Measurements from ENCODE around the gene CRACDL. TPM values are rescaled to one million over a fixed set of nuclear protein-coding genes. Genes with fewer than 3 reads are reported as not detected.

The CRACDL gene
- total and polyA plus RNA-seq, 2 experiments from 2014 or later = 0.06 to 0.32 TPM

DNA sequence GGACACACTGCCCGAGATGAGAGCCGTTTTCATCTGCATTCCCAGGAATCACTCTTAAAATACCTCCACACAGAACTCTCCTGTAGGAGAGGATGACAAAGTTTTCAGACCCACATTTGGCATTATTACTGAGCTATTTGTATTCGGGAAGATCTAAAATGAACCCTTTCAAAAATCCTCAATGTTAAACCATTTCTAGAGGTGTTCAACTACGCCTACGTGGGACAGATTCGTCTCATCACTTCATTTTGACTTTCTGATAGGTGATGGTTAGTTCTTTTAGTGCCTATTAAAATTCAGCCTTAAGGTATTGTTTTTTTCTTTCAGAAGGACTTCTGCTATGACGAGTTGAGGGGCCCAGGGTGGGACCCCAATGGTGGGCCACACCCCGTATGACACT is 133.7 kb downstream of the CRACDL start:
- H3K9me3 ChIP-seq (ENCODE audit: low read depth) = no peaks in the 10 kb centered on the region
- no peaks in the 10 kb centered on the region for H3K36me3 ChIP-seq
- H3K4me1 ChIP-seq (ENCODE audit: low read depth) = no peaks in the 10 kb centered on the region
- H3K27ac ChIP-seq = no peak overlapping the region
- H3K27me3 ChIP-seq = no peaks in the 10 kb centered on the region
- no peak for DNase-seq (ENCODE audit: low read depth in 1 of 2, low spot score in 1 of 2)
- no peak overlapping the region for H3K4me3 ChIP-seq
- TF ChIP-seq, protein P1, sequence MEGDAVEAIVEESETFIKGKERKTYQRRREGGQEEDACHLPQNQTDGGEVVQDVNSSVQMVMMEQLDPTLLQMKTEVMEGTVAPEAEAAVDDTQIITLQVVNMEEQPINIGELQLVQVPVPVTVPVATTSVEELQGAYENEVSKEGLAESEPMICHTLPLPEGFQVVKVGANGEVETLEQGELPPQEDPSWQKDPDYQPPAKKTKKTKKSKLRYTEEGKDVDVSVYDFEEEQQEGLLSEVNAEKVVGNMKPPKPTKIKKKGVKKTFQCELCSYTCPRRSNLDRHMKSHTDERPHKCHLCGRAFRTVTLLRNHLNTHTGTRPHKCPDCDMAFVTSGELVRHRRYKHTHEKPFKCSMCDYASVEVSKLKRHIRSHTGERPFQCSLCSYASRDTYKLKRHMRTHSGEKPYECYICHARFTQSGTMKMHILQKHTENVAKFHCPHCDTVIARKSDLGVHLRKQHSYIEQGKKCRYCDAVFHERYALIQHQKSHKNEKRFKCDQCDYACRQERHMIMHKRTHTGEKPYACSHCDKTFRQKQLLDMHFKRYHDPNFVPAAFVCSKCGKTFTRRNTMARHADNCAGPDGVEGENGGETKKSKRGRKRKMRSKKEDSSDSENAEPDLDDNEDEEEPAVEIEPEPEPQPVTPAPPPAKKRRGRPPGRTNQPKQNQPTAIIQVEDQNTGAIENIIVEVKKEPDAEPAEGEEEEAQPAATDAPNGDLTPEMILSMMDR (IDR thresholded peaks at IDR 0.05; ENCODE audit: low read depth, low read length) = no peak

DNA sequence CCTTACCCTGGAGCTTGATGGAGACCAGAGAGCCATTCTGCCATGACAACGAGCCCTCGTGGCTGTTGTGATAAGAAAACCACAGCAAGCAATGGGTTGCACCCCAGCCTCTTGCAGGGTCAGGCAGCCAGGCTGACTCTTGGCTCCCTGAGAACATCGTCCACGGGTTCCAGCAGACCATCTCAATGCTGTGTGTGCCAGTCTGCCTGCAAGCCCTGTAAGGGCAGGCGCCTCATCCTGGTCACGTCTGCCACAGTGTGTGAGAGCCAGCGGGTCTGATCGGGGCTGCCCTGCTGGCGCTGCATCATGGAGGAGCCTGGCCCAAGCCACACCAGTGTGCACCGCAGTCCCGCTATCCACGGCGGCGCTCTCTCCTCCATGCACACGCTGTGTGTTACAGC is 134.1 kb downstream of the CRACDL start:
- Histone ChIP-seq H3K36me3 (no peaks in the 10 kb centered on the region), H3K9me3 (ENCODE audit: low read depth) (no peaks in the 10 kb centered on the region), H3K4me1 (ENCODE audit: low read depth) (no peaks in the 10 kb centered on the region), H3K27me3 (no peaks in the 10 kb centered on the region), H3K4me3 (no peak overlapping the region), H3K27ac (no peak overlapping the region)
- TF ChIP-seq, protein P1 (IDR thresholded peaks at IDR 0.05; ENCODE audit: low read depth, low read length) = no peak
- no peak for DNase-seq (ENCODE audit: low read depth in 1 of 2, low spot score in 1 of 2)

DNA sequence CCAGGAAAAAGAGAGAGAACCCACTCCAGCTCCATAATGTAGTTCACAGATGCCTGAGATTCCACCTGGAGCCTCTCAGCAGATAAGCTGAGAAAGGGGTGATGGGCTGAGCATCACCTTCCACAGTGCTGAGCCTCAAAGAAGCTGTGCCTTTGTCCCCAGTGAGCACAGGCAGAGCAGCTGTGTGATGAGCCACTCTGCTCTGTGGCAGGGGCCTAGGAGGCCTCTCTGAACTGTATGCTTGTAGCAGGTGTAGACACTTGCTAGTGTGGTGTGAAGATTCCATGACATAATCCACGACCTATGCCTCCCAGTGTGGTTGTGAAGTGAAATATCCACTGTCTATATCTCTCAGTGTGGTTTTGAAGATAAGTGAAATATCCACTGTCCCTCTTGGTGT is 134.7 kb downstream of the CRACDL start:
- TF ChIP-seq, protein P1 (IDR thresholded peaks at IDR 0.05; ENCODE audit: low read depth, low read length) = no peak
- Histone ChIP-seq H3K4me1 (ENCODE audit: low read depth) (no peaks in the 10 kb centered on the region), H3K36me3 (no peaks in the 10 kb centered on the region), H3K27me3 (no peaks in the 10 kb centered on the region), H3K9me3 (ENCODE audit: low read depth) (no peaks in the 10 kb centered on the region), H3K27ac (no peak overlapping the region), H3K4me3 (no peak overlapping the region)
- no peak for DNase-seq (ENCODE audit: low read depth in 1 of 2, low spot score in 1 of 2)

DNA sequence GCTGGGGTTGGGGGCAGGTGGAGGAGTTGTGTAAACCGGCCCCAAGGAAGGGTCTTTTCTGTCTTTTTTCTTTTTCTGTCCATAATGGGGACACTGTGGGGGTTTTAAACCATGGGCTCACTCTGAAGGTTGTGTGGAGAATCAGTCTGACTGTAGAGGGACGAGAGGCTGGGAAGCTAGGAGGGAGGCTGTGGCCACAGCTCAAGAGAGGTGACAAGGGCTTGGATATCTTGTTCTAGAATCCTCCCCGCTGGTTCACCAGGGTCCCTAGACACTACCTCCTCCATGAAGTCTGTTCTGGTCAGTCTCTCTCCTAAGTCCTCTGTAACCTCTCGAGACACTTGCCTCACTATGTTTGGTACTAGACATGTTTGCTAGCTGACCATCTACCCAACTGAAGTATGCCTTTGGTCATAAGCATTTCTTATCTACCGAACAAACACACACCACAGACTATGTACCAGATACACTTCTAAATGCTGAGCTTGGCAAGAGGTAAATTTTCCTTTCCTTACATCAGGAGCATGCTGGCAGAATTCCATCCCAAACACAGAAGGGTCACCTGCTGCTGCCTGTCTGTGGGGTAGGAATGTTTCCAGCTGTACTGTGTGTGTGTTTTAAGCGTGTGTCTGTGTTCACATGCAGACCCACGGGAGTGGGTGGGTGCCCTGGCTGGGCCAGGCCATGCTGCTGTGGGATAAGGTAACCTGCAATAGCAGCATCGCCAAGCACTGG is 135.5 kb downstream of the CRACDL start:
- DNase-seq (ENCODE audit: low read depth in 1 of 2, low spot score in 1 of 2) = no peak
- Histone ChIP-seq H3K36me3 (no peaks in the 10 kb centered on the region), H3K4me1 (ENCODE audit: low read depth) (no peaks in the 10 kb centered on the region), H3K27ac (no peak overlapping the region), H3K9me3 (ENCODE audit: low read depth) (no peaks in the 10 kb centered on the region), H3K27me3 (no peaks in the 10 kb centered on the region), H3K4me3 (no peak overlapping the region)
- TF ChIP-seq, protein P1 (IDR thresholded peaks at IDR 0.05; ENCODE audit: low read depth, low read length) = no peak

DNA sequence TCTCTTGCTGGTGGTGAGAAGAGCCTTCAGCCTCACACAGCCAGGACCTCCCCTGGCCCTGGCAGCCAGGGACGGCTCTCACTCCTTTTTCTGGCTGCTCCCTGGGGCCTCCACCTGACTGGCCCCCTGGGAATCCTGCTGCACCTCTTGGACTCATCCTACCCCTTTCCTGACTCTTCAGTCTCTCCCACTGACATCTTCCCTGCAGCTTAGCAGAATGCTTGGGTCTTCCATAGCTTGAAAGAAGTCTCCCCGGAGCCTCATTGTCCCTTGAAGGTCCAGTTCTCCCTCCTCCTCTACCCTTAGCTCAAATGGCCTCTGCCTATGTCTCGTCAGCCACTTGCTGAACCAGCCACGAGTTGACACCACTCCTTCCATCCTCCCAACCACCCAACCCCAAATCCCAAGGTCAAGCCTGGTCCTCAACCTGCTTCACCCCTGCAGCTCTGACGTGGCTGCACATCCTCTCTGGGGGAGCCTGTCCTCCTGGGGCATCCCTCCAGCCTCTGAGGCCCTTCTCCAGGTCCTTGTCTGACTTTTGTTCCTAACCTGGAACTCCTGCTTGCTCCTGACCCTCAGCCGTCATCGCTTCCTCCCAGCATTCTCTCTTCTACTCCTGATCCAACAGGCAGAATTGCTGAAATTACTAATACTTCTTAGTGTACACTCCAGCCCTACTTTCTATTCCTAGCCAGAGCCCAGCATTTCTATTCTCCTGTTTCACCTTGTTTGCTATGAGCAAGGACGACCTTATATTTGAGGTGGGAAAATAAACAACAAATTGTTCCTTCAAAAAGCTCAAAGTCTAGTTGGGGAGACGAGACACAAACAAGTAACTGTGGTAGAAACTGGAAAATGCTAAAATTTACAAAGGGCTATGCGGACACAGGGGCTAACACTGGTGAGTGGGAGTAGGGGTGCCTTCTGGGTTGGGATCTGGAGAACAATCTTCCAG is 136.4 kb downstream of the CRACDL start:
- H3K27me3 ChIP-seq = no peaks in the 10 kb centered on the region
- no peak for DNase-seq (ENCODE audit: low read depth in 1 of 2, low spot score in 1 of 2)
- no peak overlapping the region for H3K4me3 ChIP-seq
- TF ChIP-seq, protein P1 (IDR thresholded peaks at IDR 0.05; ENCODE audit: low read depth, low read length) = no peak
- H3K27ac ChIP-seq = no peak overlapping the region
- no peaks in the 10 kb centered on the region for H3K4me1 ChIP-seq (ENCODE audit: low read depth)
- no peaks in the 10 kb centered on the region for H3K36me3 ChIP-seq
- no peaks in the 10 kb centered on the region for H3K9me3 ChIP-seq (ENCODE audit: low read depth)

Measured in cardiac muscle cell (in vitro differentiated cells and primary cell).